Parathyroid adenoma (tissue), 2 donors: Measurements from ENCODE around the gene NEK6.

Experiments used
- H2AFZ ChIP-seq: fragments of 300-600 bp; sonication (generic); one replicate; pipeline ENCODE4 v1.7.0; 2017; ENCODE audit warnings: antibody characterized with exemption, mild to moderate bottlenecking
- H3K27ac ChIP-seq: fragments of 300-600 bp; sonication (generic); one replicate; pipeline ENCODE4 v1.7.0; 2017
- H3K27me3 ChIP-seq: fragments of 300-600 bp; sonication (generic); one replicate; pipeline ENCODE4 v1.7.0; 2017; ENCODE audit warnings: low read length; ENCODE audit not compliant: control insufficient read depth, insufficient read depth
- H3K36me3 ChIP-seq: fragments of 300-600 bp; sonication (generic); one replicate; pipeline ENCODE4 v1.7.0; 2017; ENCODE audit warnings: low read length; ENCODE audit not compliant: control insufficient read depth, insufficient read depth
- H3K4me1 ChIP-seq: fragments of 300-600 bp; sonication (generic); one replicate; pipeline ENCODE4 v1.7.0; 2017; ENCODE audit warnings: control low read depth
- H3K4me2 ChIP-seq: fragments of 300-600 bp; sonication (generic); one replicate; pipeline ENCODE4 v1.7.0; 2017; ENCODE audit warnings: low read length
- H3K4me3 ChIP-seq: fragments of 300-600 bp; sonication (generic); one replicate; pipeline ENCODE4 v1.7.0; 2017; ENCODE audit warnings: low read depth, low read length
- H3K79me2 ChIP-seq: fragments of 300-600 bp; sonication (generic); one replicate; pipeline ENCODE4 v1.7.0; 2017; ENCODE audit warnings: control low read depth
- H3K9ac ChIP-seq: fragments of 300-600 bp; sonication (generic); one replicate; pipeline ENCODE4 v1.7.0; 2017; ENCODE audit warnings: mild to moderate bottlenecking
- H3K9me3 ChIP-seq: fragments of 300-600 bp; sonication (generic); one replicate; pipeline ENCODE4 v1.7.0; 2017; ENCODE audit warnings: low read length; ENCODE audit not compliant: control insufficient read depth
- CTCF ChIP-seq: fragments of 300-600 bp; sonication (generic); IDR thresholded peaks from one replicate; pipeline ENCODE4 v1.7.0; 2017; ENCODE audit warnings: antibody characterized with exemption, mild to moderate bottlenecking
- donor health status: primary hyperparathyroidism.

The NEK6 gene

DNA sequence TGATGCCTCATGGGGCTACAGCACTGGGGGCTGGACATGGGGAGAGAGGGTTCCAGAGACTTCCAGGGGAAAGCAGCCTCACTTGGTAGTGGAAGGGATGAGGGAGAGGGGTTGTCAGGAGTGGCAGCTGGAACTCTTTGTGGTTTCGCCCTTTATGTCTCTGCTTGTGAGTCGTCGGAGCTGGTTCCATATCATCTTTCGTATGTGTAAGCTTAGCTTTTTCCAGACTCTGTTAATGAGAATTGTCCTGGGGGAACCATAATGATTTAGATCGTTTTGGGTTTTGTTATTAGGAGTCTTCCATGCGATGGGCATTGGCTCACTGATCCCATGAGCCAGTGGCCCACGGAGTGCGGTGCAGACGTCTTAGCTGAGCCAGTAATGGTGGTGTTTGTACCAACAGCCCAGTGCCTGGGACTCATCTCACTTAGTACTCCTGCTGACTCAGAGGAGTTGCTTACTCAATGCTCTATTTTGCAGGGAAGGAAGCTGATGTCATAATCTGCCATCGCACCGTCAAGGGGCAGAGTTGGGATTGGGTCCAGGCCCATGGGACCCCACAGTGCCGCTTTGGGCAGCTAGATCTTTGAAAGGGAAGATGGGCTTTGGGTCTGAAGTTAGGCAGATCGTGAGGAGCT, 48.5 kb downstream of the NEK6 start:
- H3K4me1 ChIP-seq = no peaks in the 10 kb centered on the region
- H3K27me3 ChIP-seq = no peaks in the 10 kb centered on the region
- no peak for TF ChIP-seq CTCF
- no peaks in the 10 kb centered on the region for H3K79me2 ChIP-seq
- no peak overlapping the region for H3K4me3 ChIP-seq
- H3K9me3 ChIP-seq = no peaks in the 10 kb centered on the region
- no peak overlapping the region for H3K9ac ChIP-seq
- no peak overlapping the region for H2AFZ ChIP-seq
- H3K27ac ChIP-seq = no peak overlapping the region
- H3K4me2 ChIP-seq = no peak overlapping the region
- H3K36me3 ChIP-seq = no peaks in the 10 kb centered on the region

DNA sequence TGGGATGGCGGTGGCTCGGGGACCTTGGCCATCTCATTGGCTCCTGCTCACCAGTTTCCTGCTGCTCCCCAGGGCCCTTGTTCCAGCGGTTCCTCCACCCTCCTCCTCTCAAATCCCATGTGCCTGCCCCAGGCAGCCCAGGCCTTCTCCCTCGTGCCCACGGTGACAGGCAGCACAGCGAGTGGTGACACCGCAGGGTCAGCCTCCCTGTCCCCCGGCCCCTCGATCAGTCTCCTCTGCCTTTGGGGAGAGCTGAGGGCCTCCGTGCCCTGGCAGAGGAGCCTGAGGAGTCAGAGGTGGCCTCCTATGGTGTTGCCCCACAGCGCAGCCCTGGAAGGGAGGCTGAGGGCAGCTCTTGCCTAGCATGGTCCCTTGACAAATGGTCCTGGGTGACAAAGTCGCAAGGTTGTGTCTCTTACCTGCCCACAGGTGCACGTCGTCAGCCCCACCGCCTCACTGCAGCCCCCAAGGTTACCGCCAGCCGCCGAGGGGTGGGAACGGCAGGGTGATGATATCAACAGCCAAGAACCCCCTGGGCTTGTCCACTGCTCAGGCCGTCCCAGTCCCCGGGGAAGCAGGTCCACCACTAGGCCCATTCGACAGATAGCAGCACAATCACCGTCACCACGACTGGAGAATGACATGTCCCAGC, 49.8 kb downstream of the NEK6 start:
- Histone ChIP-seq H3K9ac (no peak overlapping the region), H3K79me2 (no peaks in the 10 kb centered on the region), H3K4me1 (no peaks in the 10 kb centered on the region), H3K27ac (no peak overlapping the region), H3K27me3 (no peaks in the 10 kb centered on the region), H3K36me3 (no peaks in the 10 kb centered on the region), H3K4me3 (no peak overlapping the region), H3K9me3 (no peaks in the 10 kb centered on the region), H2AFZ (no peak overlapping the region), H3K4me2 (no peak overlapping the region)
- no peak for TF ChIP-seq CTCF

- Histone ChIP-seq H3K36me3 (no peaks in the 10 kb centered on the region), H3K27me3 (no peaks in the 10 kb centered on the region), H3K4me1 (no peaks in the 10 kb centered on the region), H3K27ac (no peak overlapping the region), H3K9me3 (no peaks in the 10 kb centered on the region), H3K4me3 (no peak overlapping the region), H3K4me2 (no peak overlapping the region), H3K79me2 (no peaks in the 10 kb centered on the region), H2AFZ (no peak overlapping the region), H3K9ac (no peak overlapping the region)
- no peak for TF ChIP-seq CTCF
Measured at GRCh38 chr9:124308606-124309491, 51.1 kb downstream of the NEK6 start.

GRCh38 chr9:124309667-124310084, 51.9 kb downstream of the NEK6 start:
- Histone ChIP-seq H3K79me2 (no peaks in the 10 kb centered on the region), H3K27me3 (no peaks in the 10 kb centered on the region), H3K4me3 (no peak overlapping the region), H3K9me3 (no peaks in the 10 kb centered on the region), H3K27ac (no peak overlapping the region), H3K4me2 (no peak overlapping the region), H3K9ac (no peak overlapping the region), H2AFZ (no peak overlapping the region), H3K4me1 (no peaks in the 10 kb centered on the region), H3K36me3 (no peaks in the 10 kb centered on the region)
- no peak for TF ChIP-seq CTCF
